Activated T-cell treated with anti-CD3 and anti-CD28 coated beads, Interleukin-2, amount 50 U/mL, for 24 hours (primary cell): ENCODE measurements around the gene TRIO.
A peak's percentile ranks its signal among the peaks of the same experiment; 100 is the strongest.

Experiments
- DNase-seq: peaks from one replicate; pipeline ENCODE4 v3.0.0-alpha.2; 2020
- H3K27ac Mint-ChIP-seq: 2 replicates; pipeline ENCODE4 v1.8.0; 2020; ENCODE audit warnings: mild to moderate bottlenecking, mixed read lengths
- H3K27me3 Mint-ChIP-seq: 2 replicates; pipeline ENCODE4 v1.8.0; 2020; ENCODE audit warnings: mixed read lengths
- H3K36me3 Mint-ChIP-seq: 2 replicates; pipeline ENCODE4 v1.8.0; 2020; ENCODE audit warnings: low read depth, mixed read lengths
- H3K4me1 Mint-ChIP-seq: 2 replicates; pipeline ENCODE4 v1.8.0; 2020; ENCODE audit warnings: low read depth, mixed read lengths
- H3K4me3 Mint-ChIP-seq: 2 replicates; pipeline ENCODE4 v1.8.0; 2020; ENCODE audit warnings: mild to moderate bottlenecking, moderate library complexity, mixed read lengths
- H3K9me3 Mint-ChIP-seq: 2 replicates; pipeline ENCODE4 v1.8.0; 2020; ENCODE audit warnings: mixed read lengths

Gene TRIO

GRCh38 chr5:14479143-14479696 is 336.1 kb downstream of the TRIO start:
- no peaks in the 10 kb centered on the region for H3K9me3 Mint-ChIP-seq
- no peak overlapping the region for H3K4me3 Mint-ChIP-seq
- no peak for DNase-seq
- peak overlapping the region; percentile 76 for H3K27ac Mint-ChIP-seq
- no peaks in the 10 kb centered on the region for H3K27me3 Mint-ChIP-seq
- H3K4me1 Mint-ChIP-seq, result peaks cover 12% of the 10 kb centered on the region
- H3K36me3 Mint-ChIP-seq, result no peaks in the 10 kb centered on the region

- H3K4me1 Mint-ChIP-seq, result peaks cover 16% of the 10 kb centered on the region
- no peak for DNase-seq
- H3K27me3 Mint-ChIP-seq, result no peaks in the 10 kb centered on the region
- H3K4me3 Mint-ChIP-seq, result no peak overlapping the region
- H3K27ac Mint-ChIP-seq, result no peak overlapping the region
- peaks cover 3% of the 10 kb centered on the region for H3K36me3 Mint-ChIP-seq
- H3K9me3 Mint-ChIP-seq, result no peaks in the 10 kb centered on the region
These were observed 338.2 kb downstream of the TRIO start for GRCh38 chr5:14481349-14481748.

DNA sequence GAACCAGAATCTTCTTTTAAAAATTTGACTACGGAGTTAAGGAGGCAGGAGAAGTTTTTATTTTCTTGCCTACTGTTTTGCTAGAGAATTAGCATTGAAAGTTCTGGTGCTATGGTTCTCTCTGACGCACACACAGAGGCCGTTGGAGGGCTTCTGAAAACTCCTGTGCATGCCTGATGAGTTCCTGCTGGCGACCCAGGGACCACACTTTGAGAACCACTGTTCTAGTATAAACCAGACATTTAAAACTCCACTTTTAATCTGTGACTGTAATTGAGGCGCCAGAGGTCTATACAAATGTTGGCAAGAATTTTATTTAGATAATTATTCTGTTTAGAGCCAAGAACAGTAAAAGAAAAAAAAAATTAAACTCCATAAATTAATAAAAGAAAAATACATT is 338.9 kb downstream of the TRIO start:
- Mint-ChIP-seq H3K9me3 (no peaks in the 10 kb centered on the region), H3K4me1 (peaks cover 16% of the 10 kb centered on the region), H3K27ac (no peak overlapping the region), H3K4me3 (no peak overlapping the region), H3K27me3 (no peaks in the 10 kb centered on the region), H3K36me3 (peaks cover 3% of the 10 kb centered on the region)
- DNase-seq, result no peak

DNA sequence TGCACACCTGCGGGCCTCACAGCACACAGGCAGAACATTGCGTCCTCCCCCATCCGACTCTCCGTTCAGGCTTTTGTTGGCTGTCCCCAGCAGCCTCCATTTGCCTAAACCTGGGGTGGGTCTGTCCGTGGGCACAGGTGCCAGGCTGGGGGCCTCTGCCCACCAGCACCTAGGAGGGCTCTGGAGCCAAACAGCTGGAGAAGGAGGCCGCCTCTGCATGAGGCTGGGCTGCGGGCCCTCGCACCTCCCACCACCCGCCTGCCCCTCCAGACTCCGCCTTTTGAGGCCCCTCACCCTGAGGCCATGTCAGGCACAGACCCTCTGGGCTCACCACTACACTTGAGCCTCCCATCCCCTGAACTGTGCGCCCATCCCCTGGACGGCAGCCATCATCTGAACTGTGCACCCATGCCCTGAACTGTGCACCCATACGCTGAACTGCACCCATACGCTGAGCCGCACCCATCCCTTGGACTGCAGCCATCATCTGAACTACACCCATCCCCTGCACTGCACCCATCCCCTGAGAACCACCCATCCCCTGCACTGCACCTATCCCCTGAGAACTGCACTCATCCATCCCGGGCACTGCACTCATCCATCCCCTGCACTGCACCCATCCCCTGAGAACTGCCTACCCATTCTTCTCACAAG is 340.5 kb downstream of the TRIO start:
- H3K4me3 Mint-ChIP-seq, result no peak overlapping the region
- peaks cover 16% of the 10 kb centered on the region for H3K4me1 Mint-ChIP-seq
- no peaks in the 10 kb centered on the region for H3K27me3 Mint-ChIP-seq
- peaks cover 3% of the 10 kb centered on the region for H3K36me3 Mint-ChIP-seq
- DNase-seq, result no peak
- no peak overlapping the region for H3K27ac Mint-ChIP-seq
- no peaks in the 10 kb centered on the region for H3K9me3 Mint-ChIP-seq

GRCh38 chr5:14486486-14486885 is 343.3 kb downstream of the TRIO start:
- DNase-seq, result no peak
- Mint-ChIP-seq H3K27ac (no peak overlapping the region), H3K27me3 (no peaks in the 10 kb centered on the region), H3K4me1 (peaks cover 4% of the 10 kb centered on the region), H3K4me3 (no peak overlapping the region), H3K9me3 (no peaks in the 10 kb centered on the region), H3K36me3 (peaks cover 3% of the 10 kb centered on the region)

GRCh38 chr5:14486996-14487896 is 344.1 kb downstream of the TRIO start:
- no peaks in the 10 kb centered on the region for H3K9me3 Mint-ChIP-seq
- H3K4me1 Mint-ChIP-seq, result peaks cover 4% of the 10 kb centered on the region
- peaks cover 3% of the 10 kb centered on the region for H3K36me3 Mint-ChIP-seq
- no peaks in the 10 kb centered on the region for H3K27me3 Mint-ChIP-seq
- H3K4me3 Mint-ChIP-seq, result no peak overlapping the region
- H3K27ac Mint-ChIP-seq, result no peak overlapping the region
- no peak for DNase-seq

DNA sequence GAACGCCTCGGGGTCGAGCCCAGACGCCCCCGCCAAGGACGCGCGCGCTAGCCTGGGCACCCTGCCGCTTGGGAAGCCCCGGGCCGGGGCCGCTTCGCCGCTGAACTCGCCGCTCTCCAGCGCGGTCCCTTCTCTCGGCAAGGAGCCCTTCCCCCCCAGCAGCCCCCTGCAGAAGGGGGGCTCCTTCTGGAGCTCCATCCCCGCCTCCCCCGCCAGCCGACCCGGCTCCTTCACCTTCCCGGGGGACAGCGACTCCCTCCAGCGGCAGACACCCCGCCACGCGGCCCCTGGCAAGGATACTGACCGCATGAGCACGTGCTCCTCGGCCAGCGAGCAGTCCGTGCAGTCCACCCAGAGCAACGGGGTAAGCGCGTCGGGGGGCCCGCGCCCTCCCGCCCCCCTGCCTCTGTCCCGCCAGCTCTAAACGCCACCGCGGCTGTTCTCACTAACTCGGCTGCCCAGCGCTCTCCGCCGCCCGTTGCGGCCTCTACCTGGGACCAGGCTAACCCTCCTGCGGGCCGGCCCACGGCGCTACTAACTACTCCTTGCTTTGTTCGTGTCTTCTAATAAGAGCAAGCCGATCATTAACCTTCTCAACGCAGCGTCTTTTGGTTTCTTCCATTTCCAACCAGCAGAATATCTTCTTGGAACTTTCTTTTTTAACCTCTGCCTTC is 344.9 kb downstream of the TRIO start:
- Mint-ChIP-seq H3K27ac (no peak overlapping the region), H3K4me1 (peaks cover 4% of the 10 kb centered on the region), H3K4me3 (no peak overlapping the region)

DNA sequence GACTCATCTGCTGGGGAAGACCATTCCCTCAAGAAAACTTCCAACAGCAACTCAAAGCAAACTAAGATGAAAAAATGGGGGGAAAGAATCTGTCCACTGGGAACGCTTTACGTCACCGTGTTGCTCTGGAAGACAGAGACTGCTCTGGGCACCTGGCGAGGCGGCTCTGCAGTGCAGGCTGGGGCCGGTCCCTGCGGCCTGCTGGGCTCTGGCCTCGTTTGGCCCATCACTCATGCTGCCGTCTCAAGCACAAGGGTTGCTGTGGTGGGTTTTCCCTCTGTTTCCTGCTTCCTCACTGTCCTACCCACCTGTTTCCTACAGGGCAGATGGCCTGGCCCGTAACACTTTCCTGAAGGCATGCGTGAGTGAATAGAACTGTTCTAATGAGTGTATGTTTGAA is 345.6 kb downstream of the TRIO start:
- Mint-ChIP-seq H3K4me3 (no peak overlapping the region), H3K27ac (no peak overlapping the region), H3K36me3 (peaks cover 3% of the 10 kb centered on the region), H3K9me3 (no peaks in the 10 kb centered on the region), H3K27me3 (no peaks in the 10 kb centered on the region), H3K4me1 (peaks cover 4% of the 10 kb centered on the region)
- DNase-seq, result no peak

More for the DNA sequence above, 344.9 kb downstream of the TRIO start:
- Mint-ChIP-seq H3K9me3 (no peaks in the 10 kb centered on the region), H3K27me3 (no peaks in the 10 kb centered on the region), H3K36me3 (peaks cover 3% of the 10 kb centered on the region)
- DNase-seq, result no peak

- no peaks in the 10 kb centered on the region for H3K27me3 Mint-ChIP-seq
These were observed 346.5 kb downstream of the TRIO start for GRCh38 chr5:14489643-14490042.

GRCh38 chr5:14490309-14490711 is 347.2 kb downstream of the TRIO start:
- Mint-ChIP-seq H3K36me3 (peaks cover under 1% of the 10 kb centered on the region), H3K27me3 (no peaks in the 10 kb centered on the region), H3K4me3 (no peak overlapping the region), H3K9me3 (no peaks in the 10 kb centered on the region), H3K27ac (no peak overlapping the region), H3K4me1 (no peaks in the 10 kb centered on the region)
- DNase-seq, result no peak

More at GRCh38 chr5:14489643-14490042, 346.5 kb downstream of the TRIO start:
- H3K9me3 Mint-ChIP-seq, result no peaks in the 10 kb centered on the region
- H3K4me3 Mint-ChIP-seq, result no peak overlapping the region
- H3K36me3 Mint-ChIP-seq, result peaks cover 3% of the 10 kb centered on the region
- DNase-seq, result no peak
- peaks cover 2% of the 10 kb centered on the region for H3K4me1 Mint-ChIP-seq
- H3K27ac Mint-ChIP-seq, result no peak overlapping the region

DNA sequence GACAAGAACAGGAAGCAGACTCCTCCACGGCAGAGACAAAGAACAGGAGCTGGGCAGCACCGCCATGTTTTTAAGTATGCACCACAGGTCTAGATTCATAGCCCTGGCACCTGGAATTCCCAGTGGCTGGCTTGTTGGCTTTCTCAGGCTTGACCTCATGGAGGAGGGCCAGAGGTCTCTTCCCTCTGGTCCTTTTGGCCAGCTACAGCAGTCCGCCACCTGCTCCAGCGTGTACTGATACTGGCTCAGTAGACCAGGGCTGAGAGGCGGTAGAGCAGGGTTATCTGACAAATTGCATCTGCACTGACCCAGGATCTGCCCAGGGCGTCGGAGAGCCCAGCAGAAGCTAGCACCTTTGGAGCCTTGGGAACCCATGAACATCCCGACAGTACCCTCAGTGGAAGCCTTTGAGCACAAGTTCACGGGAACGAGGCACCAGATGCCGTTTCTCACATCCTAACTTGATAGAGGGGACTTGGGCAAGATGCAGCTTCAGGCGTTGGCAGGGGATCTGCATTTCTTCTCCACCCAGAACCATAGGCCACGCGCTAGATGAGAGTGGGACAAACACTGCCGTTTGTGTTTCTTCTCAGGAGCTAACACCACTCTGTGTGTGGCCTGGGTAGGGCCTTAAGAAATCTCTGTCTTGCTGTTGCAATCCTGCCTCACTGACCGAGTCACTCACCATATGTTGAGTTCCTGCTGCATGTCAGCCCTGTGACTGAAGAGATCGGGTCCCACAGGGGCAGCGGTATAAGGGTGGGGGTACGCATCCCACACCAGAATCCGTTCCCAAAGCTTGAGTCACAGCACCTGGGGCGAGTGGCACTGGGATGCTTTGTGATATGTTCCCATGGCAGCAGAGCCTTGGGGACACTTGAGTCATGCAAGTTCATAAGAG is 348.1 kb downstream of the TRIO start:
- no peak overlapping the region for H3K4me3 Mint-ChIP-seq
- no peaks in the 10 kb centered on the region for H3K27me3 Mint-ChIP-seq
- DNase-seq, result no peak
- no peak overlapping the region for H3K27ac Mint-ChIP-seq
- no peaks in the 10 kb centered on the region for H3K9me3 Mint-ChIP-seq
- H3K36me3 Mint-ChIP-seq, result no peaks in the 10 kb centered on the region
- H3K4me1 Mint-ChIP-seq, result peaks cover 2% of the 10 kb centered on the region

- H3K36me3 Mint-ChIP-seq, result no peaks in the 10 kb centered on the region
- no peak overlapping the region for H3K27ac Mint-ChIP-seq
- no peaks in the 10 kb centered on the region for H3K9me3 Mint-ChIP-seq
- DNase-seq, result no peak
- H3K4me1 Mint-ChIP-seq, result peaks cover 2% of the 10 kb centered on the region
- no peaks in the 10 kb centered on the region for H3K27me3 Mint-ChIP-seq
- no peak overlapping the region for H3K4me3 Mint-ChIP-seq
These were observed 349.3 kb downstream of the TRIO start for GRCh38 chr5:14492331-14492964.

DNA sequence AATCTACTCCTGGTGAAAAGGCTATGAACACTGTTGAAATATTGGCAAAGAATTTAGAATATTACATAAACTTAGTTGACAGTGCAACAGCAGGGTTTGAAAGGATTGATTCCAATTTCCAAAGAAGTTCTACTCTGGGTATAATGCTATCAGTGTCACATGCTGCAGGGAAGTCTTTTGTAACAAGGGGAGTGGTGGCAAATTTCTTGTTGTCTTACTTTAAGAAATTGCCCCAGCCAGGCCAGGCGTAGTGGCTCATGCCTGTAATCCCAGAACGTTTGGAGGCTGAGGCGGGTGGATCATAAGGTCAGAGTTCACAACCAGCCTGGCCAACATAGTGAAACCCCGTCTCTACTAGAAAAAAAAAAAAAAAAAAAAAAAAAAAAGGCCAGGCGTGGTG is 352.2 kb downstream of the TRIO start:
- peaks cover 2% of the 10 kb centered on the region for H3K4me1 Mint-ChIP-seq
- DNase-seq, result no peak
- H3K9me3 Mint-ChIP-seq, result no peaks in the 10 kb centered on the region
- H3K36me3 Mint-ChIP-seq, result no peaks in the 10 kb centered on the region
- no peak overlapping the region for H3K4me3 Mint-ChIP-seq
- H3K27me3 Mint-ChIP-seq, result no peaks in the 10 kb centered on the region
- no peak overlapping the region for H3K27ac Mint-ChIP-seq
